Activated CD4-positive, alpha-beta T cell treated with anti-CD3 and anti-CD28 coated beads, Interleukin-2, Interleukin-4, amounts not matched to agents 100 ng/mL and 50 ng/mL, durations not matched to agents 16 hours and 8 hours (primary cell): ENCODE results near the gene EYS.
"Not testable (repeated sequence)": the region's sequence is repeated elsewhere in the genome, so short reads cannot be mapped to it uniquely, and the experiment has no call there.

Experiments
- DNase-seq: peaks from one replicate; pipeline ENCODE4 v3.0.0-alpha.2; 2020; ENCODE audit warnings: low spot score

EYS gene

GRCh38 chr6:63817492-63818050, 1889.5 kb downstream of the EYS start:
- no peak for DNase-seq

GRCh38 chr6:63816982-63817436, 1890.0 kb downstream of the EYS start:
- no peak for DNase-seq

- no peak for DNase-seq
Observed at GRCh38 chr6:63816401-63816981, 1890.5 kb downstream of the EYS start.

GRCh38 chr6:63814459-63814858, 1892.6 kb downstream of the EYS start:
- no peak for DNase-seq

- DNase-seq = no peak
Observed at GRCh38 chr6:63813566-63814120, 1893.4 kb downstream of the EYS start.

- no peak for DNase-seq
Observed at GRCh38 chr6:63808576-63808975, 1898.5 kb downstream of the EYS start.

- DNase-seq = no peak
Observed at GRCh38 chr6:63807056-63807455, 1900.0 kb downstream of the EYS start.

GRCh38 chr6:63806573-63806913, 1900.5 kb downstream of the EYS start:
- DNase-seq = no peak

GRCh38 chr6:63805808-63806572, 1901.0 kb downstream of the EYS start:
- DNase-seq = no peak

GRCh38 chr6:63805345-63805744, 1901.7 kb downstream of the EYS start:
- DNase-seq = no peak

GRCh38 chr6:63804381-63804956, 1902.6 kb downstream of the EYS start:
- no peak for DNase-seq

GRCh38 chr6:63803371-63803770, 1903.7 kb downstream of the EYS start:
- DNase-seq = no peak

GRCh38 chr6:63802606-63803206, 1904.3 kb downstream of the EYS start:
- DNase-seq = no peak

GRCh38 chr6:63800386-63800785, 1906.6 kb downstream of the EYS start:
- DNase-seq = not testable (repeated sequence)

GRCh38 chr6:63799813-63800212, 1907.2 kb downstream of the EYS start:
- DNase-seq = no peak

GRCh38 chr6:63799313-63799712, 1907.7 kb downstream of the EYS start:
- DNase-seq = no peak

- no peak for DNase-seq
Observed at GRCh38 chr6:63798378-63798777, 1908.6 kb downstream of the EYS start.

GRCh38 chr6:63797721-63798120, 1909.3 kb downstream of the EYS start:
- no peak for DNase-seq

- DNase-seq = no peak
Observed at GRCh38 chr6:63795826-63796225, 1911.2 kb downstream of the EYS start.

GRCh38 chr6:63795006-63795405, 1912.0 kb downstream of the EYS start:
- DNase-seq = no peak

- no peak for DNase-seq
Observed at GRCh38 chr6:63793465-63794137, 1913.4 kb downstream of the EYS start.
